GM12878 (cell line): ENCODE data around the gene HIVEP3. TPM values are rescaled to one million over a fixed set of nuclear protein-coding genes. Genes with fewer than 3 reads are reported as not detected.

Experiments
- ATAC-seq: fragments of 200-7000 bp; cut with Tn5 transposase; 3 replicates; pipeline ENCODE4 v1.9.1; 2020; ENCODE audit warnings: mild to moderate bottlenecking, moderate library complexity
- BruUV-seq: library from RNA; stranded (reverse); fragments of 400-500 nt; replicated peaks from 2 replicates; lab custom pipeline; 2021; lab: Mats Ljungman, UMichigan
- CTCF ChIA-PET: fragments of 300-600 bp; sonication (Branson Sonifier 250); formaldehyde crosslinking; extraction: SDS; loops from one replicate; lab custom pipeline; 2021; ENCODE audit warnings: inconsistent platforms; lab: Yijun Ruan, JAX
- POLR2A ChIA-PET: fragments of 350-600 bp; formaldehyde crosslinking; extraction: SDS; loops from one replicate; lab custom pipeline; 2021; ENCODE audit warnings: inconsistent platforms; lab: Charles Lee
- RAD21 ChIA-PET: fragments of 300-600 bp; sonication (Branson Sonifier 250); formaldehyde crosslinking; loops from one replicate; lab custom pipeline; 2023; ENCODE audit warnings: antibody characterized with exemption; ENCODE audit not compliant: unreplicated experiment; lab: Charles Lee
- SMC1A ChIA-PET: fragments of 300-600 bp; sonication (Branson Sonifier 250); formaldehyde crosslinking; loops from one replicate; lab custom pipeline; 2023; ENCODE audit not compliant: unreplicated experiment, uncharacterized antibody; lab: Charles Lee
- DNase-seq: peaks from one replicate; pipeline ENCODE4 v3.0.0-alpha.2; 2011; ENCODE audit warnings: low read depth, low spot score
- FAIRE-seq: peaks from 3 replicates; lab custom pipeline; 2011; peaks lifted over from hg19 to GRCh38; lab: Jason Lieb, UNC
- H2AFZ ChIP-seq: 2 replicates; pipeline ENCODE4 v1.6.0; 2011; ENCODE audit warnings: low read depth, low read length, control low read depth; ENCODE audit not compliant: control insufficient read depth
- H3K27ac ChIP-seq: 2 replicates; pipeline ENCODE4 v1.5.1; 2011; ENCODE audit warnings: control low read depth; ENCODE audit not compliant: control insufficient read depth, insufficient read depth
- H3K27me3 ChIP-seq, 2 experiments: replicated peaks in 1 of 2; 2 replicates each; pipeline versions ENCODE4 v1.6.0 to v1.6.1; 2011; ENCODE audit warnings: low read length in 1 of 2; ENCODE audit not compliant: control insufficient read depth in 2 of 2, insufficient read depth in 2 of 2
- H3K36me3 ChIP-seq, 2 experiments: 2 replicates each; pipeline ENCODE4 v1.5.1; 2011; ENCODE audit warnings: low read length in 1 of 2; ENCODE audit not compliant: control insufficient read depth in 2 of 2, insufficient read depth in 2 of 2
- H3K4me1 ChIP-seq: 2 replicates; pipeline ENCODE4 v1.6.1; 2011; ENCODE audit warnings: mild to moderate bottlenecking, low read length, moderate library complexity, mixed read lengths; ENCODE audit not compliant: control insufficient read depth, insufficient read depth
- H3K4me2 ChIP-seq: 2 replicates; pipeline ENCODE4 v1.6.0; 2011; ENCODE audit warnings: control low read depth; ENCODE audit not compliant: control insufficient read depth, insufficient read depth
- H3K4me3 ChIP-seq: fragments of 200-600 bp; sonication (generic); 2 replicates; pipeline ENCODE4 v1.5.1; 2016
- H3K79me2 ChIP-seq: 2 replicates; pipeline ENCODE4 v1.6.0; 2011; ENCODE audit warnings: low read length; ENCODE audit not compliant: control insufficient read depth, insufficient read depth
- H3K9ac ChIP-seq: 2 replicates; pipeline ENCODE4 v1.8.0; 2011; ENCODE audit warnings: low read length, control low read depth, mixed read lengths; ENCODE audit not compliant: control insufficient read depth, insufficient read depth
- H3K9me3 ChIP-seq: replicated peaks from 3 replicates; pipeline ENCODE4 v1.5.1; 2011; ENCODE audit warnings: mild to moderate bottlenecking, low read length; ENCODE audit not compliant: control insufficient read depth, insufficient read depth
- H4K20me1 ChIP-seq: 2 replicates; pipeline ENCODE4 v1.6.0; 2011; ENCODE audit not compliant: control insufficient read depth, insufficient read depth
- CHD1 ChIP-seq: IDR thresholded peaks from 2 replicates; pipeline ENCODE4 v1.6.1; 2012; ENCODE audit warnings: low read depth, low read length, improper control_type of control experiment
- CHD2 ChIP-seq: IDR thresholded peaks from 2 replicates; pipeline ENCODE4 v1.6.1; 2011; ENCODE audit warnings: low read depth, low read length, improper control_type of control experiment, borderline replicate concordance
- CREB1 ChIP-seq: IDR thresholded peaks from 2 replicates; pipeline ENCODE4 v1.6.1; 2012; ENCODE audit warnings: low read depth, mild to moderate bottlenecking, inconsistent platforms
- KAT2A ChIP-seq: conservative IDR thresholded peaks from 2 replicates; pipeline ENCODE4 v1.6.1; 2011; ENCODE audit warnings: low read depth, low read length; ENCODE audit not compliant: control insufficient read depth
- KDM1A ChIP-seq: fragments of 200-600 bp; sonication (generic); IDR thresholded peaks from 2 replicates; pipeline ENCODE4 v1.6.1; 2016; ENCODE audit warnings: borderline replicate concordance
- PAX8 ChIP-seq: fragments of 450-650 bp; IDR thresholded peaks from 2 replicates; pipeline ENCODE4 v1.6.1; 2017; ENCODE audit warnings: mild to moderate bottlenecking, moderate library complexity
- SREBF1 ChIP-seq: IDR thresholded peaks from 2 replicates; pipeline ENCODE4 v1.6.1; 2012; ENCODE audit warnings: mild to moderate bottlenecking, low read length
- SUZ12 ChIP-seq: fragments of 200-600 bp; sonication (generic); IDR thresholded peaks from one replicate; pipeline ENCODE4 v1.6.1; 2018; ENCODE audit warnings: antibody characterized with exemption, mild to moderate bottlenecking; ENCODE audit not compliant: unreplicated experiment
- TCF7 ChIP-seq: IDR thresholded peaks from 2 replicates; pipeline ENCODE4 v1.6.1; 2014; ENCODE audit warnings: antibody characterized with exemption, borderline replicate concordance
- WGBS: methylation state at CpG from one replicate; pipeline ENCODE4 v1.1.6; 2016; ENCODE audit warnings: low lambda C conversion rate; ENCODE audit not compliant: insufficient replicate concordance, insufficient coverage; ENCODE audit errors: missing lambda C conversion rate; 5-methylcytosine and 5-hydroxymethylcytosine counted together
- in situ Hi-C: fragments of 300-500 bp; cut with MboI; formaldehyde crosslinking; loops from 9 replicates; pipeline ENCODE4 v1.14.3; 2018; ENCODE audit warnings: mixed read lengths
- intact Hi-C: fragments of 100-400 bp; cut with micrococcal nuclease; formaldehyde crosslinking; loops from one replicate; pipeline ENCODE4 v1.14.2; 2022; ENCODE audit not compliant: unreplicated experiment
- polyA plus RNA-seq, 11 experiments: library from polyadenylated mRNA; depleted of rRNA in 4 of 11; unstranded in 6 of 11; stranded (reverse) in 5 of 11; fragments of >200 nt; fragmentation: Nextera tagmentation in 4 of 11; fragmentation: Illumina TruSeq in 1 of 11; extraction: Ambion mirVana in 4 of 11; extraction: Trizol in 1 of 11; gene quantifications; 1 replicate in 1 of 11; 2 replicates in 10 of 11; pipeline versions ENCODE4 v1.2.1 to v1.2.3, GENCODE V29; 2011 to 2016; ENCODE audit warnings: inconsistent platforms in 2 of 11, missing spikeins in 2 of 11, low read depth in 1 of 11
- total RNA-seq, 4 experiments: library from RNA; depleted of rRNA in 3 of 4; stranded (reverse); fragments of >200 nt in 3 of 4; fragmentation: Illumina TruSeq in 1 of 4; extraction: Trizol in 1 of 4; gene quantifications; 2 replicates each; pipeline versions ENCODE4 v1.2.1 to v1.2.3, GENCODE V29; 2013 to 2021

Gene HIVEP3
- total and polyA plus RNA-seq, 10 of the 15 experiments (the other 5 are each of a cell fraction or from before 2014, with no cell fraction given), result 1.8 to 13.6 (median 3.8) TPM

DNA sequence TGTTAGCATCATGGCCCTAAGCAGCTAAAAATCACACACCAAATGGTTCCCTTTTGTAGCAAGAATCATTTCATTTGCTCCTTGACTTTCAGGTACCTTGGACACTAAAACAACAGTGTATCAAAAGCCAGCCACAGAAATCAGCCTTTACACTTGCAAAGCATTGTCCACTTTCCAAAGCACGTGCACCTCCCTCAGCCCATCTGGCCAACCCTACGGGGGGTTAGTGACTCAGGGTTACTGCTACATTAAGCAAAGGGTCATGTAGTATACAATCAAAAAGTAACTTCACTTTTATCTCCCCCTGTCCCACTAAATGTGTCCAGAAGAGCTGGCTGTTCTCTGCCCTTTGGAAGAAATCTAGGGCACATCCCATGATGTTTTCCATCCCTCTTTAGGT lies 149.7 kb downstream of the HIVEP3 start:
- no peak overlapping the region for H2AFZ ChIP-seq
- TF ChIP-seq KDM1A (no peak), SREBF1 (no peak), SUZ12 (no peak), PAX8 (no peak), CHD2 (no peak), CHD1 (no peak), CREB1 (no peak), KAT2A (no peak), TCF7 (no peak)
- H3K27ac ChIP-seq, result no peak overlapping the region
- H3K36me3 ChIP-seq, result no peaks in the 10 kb centered on the region
- no TSS peak for BruUV-seq
- no peak overlapping the region for H3K4me3 ChIP-seq
- intact Hi-C loops (loop anchor here (5.0 kb wide), 1 partner anchor 197 kb away; no protein-coding TSS in a partner anchor), in situ Hi-C loops (no loop called here)
- no peaks in the 10 kb centered on the region; the same call in 2 of the 3 replicates for H3K9me3 ChIP-seq
- 71% methylated on average over 2 of the region's 2 CpGs for WGBS
- ChIA-PET RAD21 (interaction anchor here (1.5 to 1.6 kb wide), 2 partner anchors 41 to 194 kb away, joined by 3 read pairs; no protein-coding TSS in a partner anchor), CTCF (interaction anchor here (1.4 to 1.7 kb wide), 3 partner anchors 8 to 196 kb away, joined by 3 to 5 read pairs (median 3); no protein-coding TSS in a partner anchor), POLR2A (no interaction called here), SMC1A (interaction anchor here (0.7 to 1.8 kb wide), 4 partner anchors 15 to 33 kb away, joined by 3 to 5 read pairs (median 4); no protein-coding TSS in a partner anchor)
- ATAC-seq (no peak), FAIRE-seq (no peak), DNase-seq (no peak)
- H3K9ac ChIP-seq, result no peak overlapping the region
- H4K20me1 ChIP-seq, result no peaks in the 10 kb centered on the region
- H3K79me2 ChIP-seq, result no peaks in the 10 kb centered on the region
- H3K4me1 ChIP-seq, result peaks cover 28% of the 10 kb centered on the region
- no peaks in the 10 kb centered on the region for H3K27me3 ChIP-seq
- H3K4me2 ChIP-seq, result no peak overlapping the region; the same call in 1 of the 2 replicates
